Measurements from ENCODE around the gene RCAN2. TPM values are rescaled to one million over a fixed set of nuclear protein-coding genes. Genes with fewer than 3 reads are reported as not detected.

The RCAN2 gene
- total and polyA plus RNA-seq, 7 experiments from 2014 or later: 1.0 TPM; not detected in 6

GRCh38 chr6:46287681-46288080 lies 203.6 kb downstream of the RCAN2 start:
- Histone ChIP-seq H3K36me3 (ENCODE audit: control insufficient read depth in 2 of 3, insufficient read depth in 3 of 3, low read length in 3 of 3) (no peaks in the 10 kb centered on the region), H3K9me3 (ENCODE audit: control insufficient read depth in 2 of 3, low read length in 3 of 3) (no peaks in the 10 kb centered on the region), H3K27me3 (ENCODE audit: control insufficient read depth in 2 of 2, insufficient read depth in 2 of 2, low read length in 2 of 2) (no peaks in the 10 kb centered on the region), H3K4me1 (ENCODE audit: control insufficient read depth in 2 of 2, insufficient read depth in 2 of 2, low read length in 2 of 2) (no peaks in the 10 kb centered on the region), H3K27ac (ENCODE audit: low read depth, low read length) (no peak overlapping the region), H3K4me3 (ENCODE audit: low read length) (no peak overlapping the region)
- no peak overlapping the region for H3K27ac Mint-ChIP-seq
- intact Hi-C loops (cut with micrococcal nuclease): no loop called here
- no peak for DNase-seq
- no peaks in the 10 kb centered on the region for H3K4me1 Mint-ChIP-seq
- POLR2A ChIA-PET: interaction anchor here (0.5 kb wide), 1 partner anchor 1848 kb away, joined by 8 read pairs; no protein-coding TSS in a partner anchor
- CTCF ChIA-PET: no interaction called here
- ATAC-seq: no peak
- H3K9me3 Mint-ChIP-seq: no peaks in the 10 kb centered on the region
- H3K27me3 Mint-ChIP-seq: peaks cover 8 to 39% (median 25%) of the 10 kb centered on the region in 5 donors
- no peak overlapping the region for H3K4me3 Mint-ChIP-seq
- H3K36me3 Mint-ChIP-seq: no peaks in the 10 kb centered on the region

- Mint-ChIP-seq H3K4me1 (no peaks in the 10 kb centered on the region), H3K36me3 (no peaks in the 10 kb centered on the region), H3K27ac (no peak overlapping the region), H3K9me3 (no peaks in the 10 kb centered on the region), H3K4me3 (no peak overlapping the region), H3K27me3 (peaks cover 8 to 39% (median 25%) of the 10 kb centered on the region in 5 donors)
- ChIA-PET CTCF (no interaction called here), POLR2A (interaction anchor here (0.5 kb wide), 1 partner anchor 1847 kb away, joined by 8 read pairs; no protein-coding TSS in a partner anchor)
- Histone ChIP-seq H3K9me3 (ENCODE audit: control insufficient read depth in 2 of 3, low read length in 3 of 3) (no peaks in the 10 kb centered on the region), H3K4me3 (ENCODE audit: low read length) (no peak overlapping the region), H3K27ac (ENCODE audit: low read depth, low read length) (no peak overlapping the region), H3K36me3 (ENCODE audit: control insufficient read depth in 2 of 3, insufficient read depth in 3 of 3, low read length in 3 of 3) (no peaks in the 10 kb centered on the region), H3K4me1 (ENCODE audit: control insufficient read depth in 2 of 2, insufficient read depth in 2 of 2, low read length in 2 of 2) (no peaks in the 10 kb centered on the region), H3K27me3 (ENCODE audit: control insufficient read depth in 2 of 2, insufficient read depth in 2 of 2, low read length in 2 of 2) (no peaks in the 10 kb centered on the region)
- no peak for ATAC-seq
- DNase-seq: no peak
- intact Hi-C loops (cut with micrococcal nuclease): no loop called here
Observed at GRCh38 chr6:46287043-46287442, 204.2 kb downstream of the RCAN2 start.

GRCh38 chr6:46284475-46284874 lies 206.8 kb downstream of the RCAN2 start:
- H3K4me3 Mint-ChIP-seq: no peak overlapping the region
- H3K27ac Mint-ChIP-seq: no peak overlapping the region
- no peaks in the 10 kb centered on the region for H3K27me3 ChIP-seq (ENCODE audit: control insufficient read depth in 2 of 2, insufficient read depth in 2 of 2, low read length in 2 of 2)
- H3K9me3 Mint-ChIP-seq: no peaks in the 10 kb centered on the region
- no peaks in the 10 kb centered on the region for H3K9me3 ChIP-seq (ENCODE audit: control insufficient read depth in 2 of 3, low read length in 3 of 3)
- H3K36me3 Mint-ChIP-seq: no peaks in the 10 kb centered on the region
- no peaks in the 10 kb centered on the region for H3K4me1 Mint-ChIP-seq
- peaks cover 11 to 20% (median 19%) of the 10 kb centered on the region in 5 donors for H3K27me3 Mint-ChIP-seq
- no peak overlapping the region for H3K4me3 ChIP-seq (ENCODE audit: low read length)
- ChIA-PET POLR2A (no interaction called here), CTCF (no interaction called here)
- no peak overlapping the region for H3K27ac ChIP-seq (ENCODE audit: low read depth, low read length)
- no peaks in the 10 kb centered on the region for H3K4me1 ChIP-seq (ENCODE audit: control insufficient read depth in 2 of 2, insufficient read depth in 2 of 2, low read length in 2 of 2)
- H3K36me3 ChIP-seq (ENCODE audit: control insufficient read depth in 2 of 3, insufficient read depth in 3 of 3, low read length in 3 of 3): no peaks in the 10 kb centered on the region
- intact Hi-C loops (cut with micrococcal nuclease): no loop called here
- DNase-seq (no peak), ATAC-seq (no peak)

- Mint-ChIP-seq H3K4me3 (no peak overlapping the region), H3K9me3 (no peaks in the 10 kb centered on the region), H3K4me1 (no peaks in the 10 kb centered on the region), H3K36me3 (no peaks in the 10 kb centered on the region), H3K27me3 (peaks cover 8 to 30% (median 15%) of the 10 kb centered on the region in 5 donors), H3K27ac (no peak overlapping the region)
- ChIA-PET POLR2A (no interaction called here), CTCF (no interaction called here)
- no peak for DNase-seq
- no peaks in the 10 kb centered on the region for H3K4me1 ChIP-seq (ENCODE audit: control insufficient read depth in 2 of 2, insufficient read depth in 2 of 2, low read length in 2 of 2)
- no peak overlapping the region for H3K27ac ChIP-seq (ENCODE audit: low read depth, low read length)
- H3K27me3 ChIP-seq (ENCODE audit: control insufficient read depth in 2 of 2, insufficient read depth in 2 of 2, low read length in 2 of 2): no peaks in the 10 kb centered on the region
- intact Hi-C loops (cut with micrococcal nuclease): no loop called here
- H3K4me3 ChIP-seq (ENCODE audit: low read length): no peak overlapping the region
- no peaks in the 10 kb centered on the region for H3K36me3 ChIP-seq (ENCODE audit: control insufficient read depth in 2 of 3, insufficient read depth in 3 of 3, low read length in 3 of 3)
- ATAC-seq: no peak
- no peaks in the 10 kb centered on the region for H3K9me3 ChIP-seq (ENCODE audit: control insufficient read depth in 2 of 3, low read length in 3 of 3)
Observed at GRCh38 chr6:46281110-46281509, 210.1 kb downstream of the RCAN2 start.

- intact Hi-C loops (cut with micrococcal nuclease): no loop called here
- no peaks in the 10 kb centered on the region for H3K4me1 Mint-ChIP-seq
- H3K9me3 ChIP-seq (ENCODE audit: control insufficient read depth in 2 of 3, low read length in 3 of 3): no peaks in the 10 kb centered on the region
- no peak for DNase-seq
- no peak overlapping the region for H3K27ac ChIP-seq (ENCODE audit: low read depth, low read length)
- peaks cover 10 to 35% (median 15%) of the 10 kb centered on the region in 5 donors for H3K27me3 Mint-ChIP-seq
- peaks cover 0 to 2% (median 0%) of the 10 kb centered on the region in 11 donors for H3K9me3 Mint-ChIP-seq
- ChIA-PET POLR2A (no interaction called here), CTCF (no interaction called here)
- no peak overlapping the region for H3K27ac Mint-ChIP-seq
- no peaks in the 10 kb centered on the region for H3K36me3 ChIP-seq (ENCODE audit: control insufficient read depth in 2 of 3, insufficient read depth in 3 of 3, low read length in 3 of 3)
- no peak overlapping the region for H3K4me3 ChIP-seq (ENCODE audit: low read length)
- H3K27me3 ChIP-seq (ENCODE audit: control insufficient read depth in 2 of 2, insufficient read depth in 2 of 2, low read length in 2 of 2): no peaks in the 10 kb centered on the region
- no peaks in the 10 kb centered on the region for H3K36me3 Mint-ChIP-seq
- no peak overlapping the region for H3K4me3 Mint-ChIP-seq
- ATAC-seq: no peak
- no peaks in the 10 kb centered on the region for H3K4me1 ChIP-seq (ENCODE audit: control insufficient read depth in 2 of 2, insufficient read depth in 2 of 2, low read length in 2 of 2)
Observed at GRCh38 chr6:46279874-46280273, 211.4 kb downstream of the RCAN2 start.

GRCh38 chr6:46276576-46277142 lies 214.6 kb downstream of the RCAN2 start:
- no peak for DNase-seq
- no peak overlapping the region for H3K4me3 ChIP-seq (ENCODE audit: low read length)
- Mint-ChIP-seq H3K36me3 (no peaks in the 10 kb centered on the region), H3K27me3 (peaks cover 15 to 39% (median 19%) of the 10 kb centered on the region in 5 donors), H3K27ac (no peak overlapping the region), H3K9me3 (peaks cover 0 to 2% (median 0%) of the 10 kb centered on the region in 11 donors), H3K4me1 (no peaks in the 10 kb centered on the region), H3K4me3 (no peak overlapping the region)
- ChIA-PET CTCF (interaction anchor here (0.9 kb wide), 1 partner anchor 12 kb away, joined by 3 read pairs; no protein-coding TSS in a partner anchor), POLR2A (no interaction called here)
- no peak for ATAC-seq
- no peak overlapping the region for H3K27ac ChIP-seq (ENCODE audit: low read depth, low read length)
- H3K36me3 ChIP-seq (ENCODE audit: control insufficient read depth in 2 of 3, insufficient read depth in 3 of 3, low read length in 3 of 3): no peaks in the 10 kb centered on the region
- intact Hi-C loops (cut with micrococcal nuclease): no loop called here
- no peaks in the 10 kb centered on the region for H3K4me1 ChIP-seq (ENCODE audit: control insufficient read depth in 2 of 2, insufficient read depth in 2 of 2, low read length in 2 of 2)
- H3K27me3 ChIP-seq (ENCODE audit: control insufficient read depth in 2 of 2, insufficient read depth in 2 of 2, low read length in 2 of 2): peaks cover 0 to 3% of the 10 kb centered on the region in 2 donors
- H3K9me3 ChIP-seq (ENCODE audit: control insufficient read depth in 2 of 3, low read length in 3 of 3): no peaks in the 10 kb centered on the region

- peaks cover 0 to 3% of the 10 kb centered on the region in 2 donors for H3K27me3 ChIP-seq (ENCODE audit: control insufficient read depth in 2 of 2, insufficient read depth in 2 of 2, low read length in 2 of 2)
- ChIA-PET CTCF (no interaction called here), POLR2A (interaction anchor here (0.9 kb wide), 1 partner anchor 10 kb away, joined by 4 read pairs; no protein-coding TSS in a partner anchor)
- no peaks in the 10 kb centered on the region for H3K4me1 ChIP-seq (ENCODE audit: control insufficient read depth in 2 of 2, insufficient read depth in 2 of 2, low read length in 2 of 2)
- H3K4me1 Mint-ChIP-seq: no peaks in the 10 kb centered on the region
- intact Hi-C loops (cut with micrococcal nuclease): no loop called here
- peaks cover 0 to 2% (median 0%) of the 10 kb centered on the region in 11 donors for H3K9me3 Mint-ChIP-seq
- H3K27ac Mint-ChIP-seq: peak overlapping the region in 1 of 9 donors; percentile 43
- no peaks in the 10 kb centered on the region for H3K36me3 ChIP-seq (ENCODE audit: control insufficient read depth in 2 of 3, insufficient read depth in 3 of 3, low read length in 3 of 3)
- no peak overlapping the region for H3K4me3 ChIP-seq (ENCODE audit: low read length)
- H3K36me3 Mint-ChIP-seq: no peaks in the 10 kb centered on the region
- H3K27me3 Mint-ChIP-seq: peaks cover 15 to 27% (median 17%) of the 10 kb centered on the region in 5 donors
- no peaks in the 10 kb centered on the region for H3K9me3 ChIP-seq (ENCODE audit: control insufficient read depth in 2 of 3, low read length in 3 of 3)
- ATAC-seq (no peak), DNase-seq (no peak)
- H3K4me3 Mint-ChIP-seq: no peak overlapping the region
- no peak overlapping the region for H3K27ac ChIP-seq (ENCODE audit: low read depth, low read length)
Observed at GRCh38 chr6:46274502-46274901, 216.7 kb downstream of the RCAN2 start.

All from naive thymus-derived CD4-positive, alpha-beta T cell (primary cell).